Measurements from ENCODE around the gene SYT1. TPM values are rescaled to one million over a fixed set of nuclear protein-coding genes. Genes with fewer than 3 reads are reported as not detected.

The SYT1 gene
- total RNA-seq, 1 experiment from 2014 or later, result 15.8 TPM

- Mint-ChIP-seq H3K27ac (no peak overlapping the region), H3K4me1 (peaks cover 4 to 9% of the 10 kb centered on the region in 2 experiments), H3K4me3 (no peak overlapping the region), H3K9me3 (no peaks in the 10 kb centered on the region), H3K27me3 (ENCODE audit: low read depth) (no peaks in the 10 kb centered on the region), H3K36me3 (ENCODE audit: insufficient read depth in 1 of 3, low read depth in 3 of 3) (no peaks in the 10 kb centered on the region)
- no peaks in the 10 kb centered on the region for H3K4me1 ChIP-seq (ENCODE audit: insufficient read depth, low read length)
- H3T11ph ChIP-seq (ENCODE audit: low read length), result no peak overlapping the region
- no peak overlapping the region for H3K18ac ChIP-seq (ENCODE audit: insufficient read length, low read depth, low read length)
- no peak overlapping the region for H3K56ac ChIP-seq (ENCODE audit: insufficient read length, low read depth, low read length)
- no peak for TF ChIP-seq CTCF (conservative IDR thresholded peaks at IDR 0.05)
- no peak overlapping the region for H3K4ac ChIP-seq (ENCODE audit: low read depth, low read length)
- no peak overlapping the region for H2BK15ac ChIP-seq (ENCODE audit: low read depth, low read length)
- H3K4me2 ChIP-seq (ENCODE audit: insufficient read depth, insufficient read length, low read length), result no peak overlapping the region
- H3K23me2 ChIP-seq (ENCODE audit: insufficient read length, low read depth, low read length, poor library complexity, severe bottlenecking), result no peaks in the 10 kb centered on the region
- H4K8ac ChIP-seq (replicated peaks; ENCODE audit: insufficient read length, low read depth, low read length), result no peak overlapping the region
- no peak overlapping the region for H3K27ac ChIP-seq (ENCODE audit: insufficient read length, low read depth, low read length)
- H2BK120ac ChIP-seq (ENCODE audit: low read depth, low read length, poor library complexity, severe bottlenecking), result no peak overlapping the region
- no peaks in the 10 kb centered on the region for H3K27me3 ChIP-seq (ENCODE audit: insufficient read depth, low read length)
- H2AK5ac ChIP-seq (ENCODE audit: insufficient read length, low read length), result no peak overlapping the region
- no peak overlapping the region for H3K14ac ChIP-seq (ENCODE audit: insufficient read depth, low read length)
- no peak overlapping the region for H4K91ac ChIP-seq (ENCODE audit: insufficient read length, low read depth, low read length)
- H4K20me1 ChIP-seq (ENCODE audit: control insufficient read depth, insufficient read depth, insufficient read length), result no peaks in the 10 kb centered on the region
- H2BK5ac ChIP-seq (ENCODE audit: insufficient read length, low read length), result no peak overlapping the region
- WGBS (ENCODE audit: extremely low coverage, insufficient read length, low lambda C conversion rate), result no CpG with 5 or more reads among the region's 7 CpGs
- no peak overlapping the region for H2AFZ ChIP-seq (ENCODE audit: low read length)
- no peak overlapping the region for H4K5ac ChIP-seq (ENCODE audit: insufficient read length, low read depth, low read length)
- H3K79me1 ChIP-seq (ENCODE audit: insufficient read depth, low read depth, low read length, poor library complexity, severe bottlenecking), result no peaks in the 10 kb centered on the region
- no peak overlapping the region for H3K9ac ChIP-seq (ENCODE audit: extremely low read depth, insufficient read length, low read length)
- no peak for DNase-seq
- H3K79me2 ChIP-seq (ENCODE audit: insufficient read depth, low read length), result no peaks in the 10 kb centered on the region
- no peak overlapping the region for H2BK20ac ChIP-seq (ENCODE audit: low read depth, low read length, poor library complexity, severe bottlenecking)
- H2BK12ac ChIP-seq (ENCODE audit: insufficient read length, low read depth, low read length), result no peak overlapping the region
- no peaks in the 10 kb centered on the region for H3K9me3 ChIP-seq (ENCODE audit: control insufficient read depth, low read depth, low read length)
- no peak overlapping the region for H3K23ac ChIP-seq (ENCODE audit: insufficient read length, low read depth, low read length)
These were observed 64.5 kb downstream of the SYT1 start for GRCh38 chr12:78929075-78929418.

All from H9 (cell line).